Activated T-cell treated with anti-CD3 and anti-CD28 coated beads for 48 hours (primary cell): ENCODE results near the gene SKP2.
"Not testable (repeated sequence)": the region's sequence is repeated elsewhere in the genome, so short reads cannot be mapped to it uniquely, and the experiment has no call there.

ENCODE experiments used
- DNase-seq: peaks from one replicate; pipeline ENCODE4 v3.0.0-alpha.2; 2020; ENCODE audit warnings: low read depth

SKP2 gene

GRCh38 chr5:36151434-36152323, at the start of gene SKP2, which contains the start of gene LMBRD2:
Gene SKP2 (plus strand): TSS chr5:36152111. CDS start chr5:36152263, 152 bp downstream.
Gene LMBRD2 (minus strand): TSS chr5:36151887. CDS start chr5:36143349, 8,538 bp downstream.
- peak; percentile 95 for DNase-seq

GRCh38 chr5:36105819-36106218, 46.1 kb upstream of the SKP2 start:
- no peak for DNase-seq

GRCh38 chr5:36108758-36109460, 43.0 kb upstream of the SKP2 start:
- DNase-seq, result no peak

- DNase-seq, result no peak
Observed at GRCh38 chr5:36111238-36111637, 40.7 kb upstream of the SKP2 start.

- no peak for DNase-seq
Observed at GRCh38 chr5:36125868-36126267, 26.0 kb upstream of the SKP2 start.

GRCh38 chr5:36128795-36129194, 23.1 kb upstream of the SKP2 start:
- no peak for DNase-seq

- DNase-seq, result not testable (repeated sequence)
Observed at GRCh38 chr5:36129666-36130065, 22.2 kb upstream of the SKP2 start.

GRCh38 chr5:36133009-36133408, 18.9 kb upstream of the SKP2 start:
- DNase-seq, result not testable (repeated sequence)

- DNase-seq, result no peak
Observed at GRCh38 chr5:36135988-36136387, 15.9 kb upstream of the SKP2 start.

GRCh38 chr5:36136581-36136980, 15.3 kb upstream of the SKP2 start:
- no peak for DNase-seq

- no peak for DNase-seq
Observed at GRCh38 chr5:36138900-36139683, 12.8 kb upstream of the SKP2 start.

- no peak for DNase-seq
Observed at GRCh38 chr5:36145311-36145710, 6.6 kb upstream of the SKP2 start.

GRCh38 chr5:36146390-36146789, 5.5 kb upstream of the SKP2 start:
- no peak for DNase-seq

GRCh38 chr5:36147681-36148080, 4.2 kb upstream of the SKP2 start:
- DNase-seq, result no peak

GRCh38 chr5:36150676-36151433, 1.1 kb upstream of the SKP2 start:
- peak; percentile 42 for DNase-seq

- DNase-seq, result no peak
Observed at GRCh38 chr5:36152324-36153297, 700 bp downstream of the SKP2 start.

- DNase-seq, result no peak
Observed at GRCh38 chr5:36153298-36153677, 1.4 kb downstream of the SKP2 start.

GRCh38 chr5:36153726-36154125, 1.8 kb downstream of the SKP2 start:
- no peak for DNase-seq

GRCh38 chr5:36155291-36155690, 3.4 kb downstream of the SKP2 start:
- DNase-seq, result no peak

- no peak for DNase-seq
Observed at GRCh38 chr5:36156121-36156601, 4.2 kb downstream of the SKP2 start.
